ENCODE results near the gene BMF.
"Not testable (repeated sequence)": the region's sequence is repeated elsewhere in the genome, so short reads cannot be mapped to it uniquely, and the experiment has no call there.

The BMF gene

GRCh38 chr15:40128766-40129660 lies 20.3 kb upstream of the BMF start:
- DNase-seq: no peak

- DNase-seq: no peak
Observed at GRCh38 chr15:40125950-40126349, 17.3 kb upstream of the BMF start.

- DNase-seq: not testable (repeated sequence)
Observed at GRCh38 chr15:40124807-40125285, 16.2 kb upstream of the BMF start.

GRCh38 chr15:40124333-40124732 lies 15.7 kb upstream of the BMF start:
- not testable (repeated sequence) for DNase-seq

GRCh38 chr15:40123863-40124262 lies 15.2 kb upstream of the BMF start:
- not testable (repeated sequence) for DNase-seq

- DNase-seq: not testable (repeated sequence)
Observed at GRCh38 chr15:40122989-40123388, 14.3 kb upstream of the BMF start.

GRCh38 chr15:40121911-40122638 lies 13.4 kb upstream of the BMF start:
- peak; percentile 29 for DNase-seq

- no peak for DNase-seq
Observed at GRCh38 chr15:40118473-40118872, 9.8 kb upstream of the BMF start.

GRCh38 chr15:40115670-40116093 lies 7.0 kb upstream of the BMF start:
- peak; percentile 22 for DNase-seq

- DNase-seq: not testable (repeated sequence)
Observed at GRCh38 chr15:40115106-40115505, 6.4 kb upstream of the BMF start.

- DNase-seq: no peak
Observed at GRCh38 chr15:40114218-40114617, 5.5 kb upstream of the BMF start.

- no peak for DNase-seq
Observed at GRCh38 chr15:40112789-40113188, 4.1 kb upstream of the BMF start.

GRCh38 chr15:40111888-40112287 lies 3.2 kb upstream of the BMF start:
- no peak for DNase-seq

GRCh38 chr15:40110866-40111550 lies 2.3 kb upstream of the BMF start:
- DNase-seq: no peak

GRCh38 chr15:40108061-40108854 lies 421 bp downstream of the BMF start:
- DNase-seq: peak; percentile 39

GRCh38 chr15:40106203-40107161 lies 2.2 kb downstream of the BMF start:
- peak; percentile 98 for DNase-seq

- DNase-seq: no peak
Observed at GRCh38 chr15:40105517-40106202, 3.0 kb downstream of the BMF start.

GRCh38 chr15:40104865-40105516 lies 3.7 kb downstream of the BMF start:
- DNase-seq: peak; percentile 96

GRCh38 chr15:40104296-40104864 lies 4.3 kb downstream of the BMF start:
- DNase-seq: no peak

GRCh38 chr15:40103864-40104271 lies 4.8 kb downstream of the BMF start:
- DNase-seq: no peak
